Activated CD8-positive, alpha-beta T cell treated with anti-CD3 and anti-CD28 coated beads for 36 hours (primary cell): Measurements from ENCODE around the gene RXRA. TPM values are rescaled to one million over a fixed set of nuclear protein-coding genes. Genes with fewer than 3 reads are reported as not detected.

ENCODE experiments used
- ATAC-seq: fragments of 200-7000 bp; cut with Tn5 transposase; one replicate; pipeline ENCODE4 v1.10.0; 2021; ENCODE audit warnings: mild to moderate bottlenecking, moderate library complexity
- CTCF ChIA-PET: fragments of 350-600 bp; sonication (Branson Sonifier 250); formaldehyde crosslinking; loops from one replicate; lab custom pipeline; 2021; ENCODE audit warnings: antibody characterized with exemption; lab: Charles Lee
- POLR2A ChIA-PET: fragments of 350-600 bp; sonication (Branson Sonifier 250); formaldehyde crosslinking; loops from one replicate; lab custom pipeline; 2021; ENCODE audit warnings: antibody characterized with exemption; lab: Charles Lee
- DNase-seq: peaks from one replicate; pipeline ENCODE4 v3.0.0-alpha.2; 2020
- H3K27ac Mint-ChIP-seq: one replicate; pipeline ENCODE4 v1.8.0; 2021; ENCODE audit warnings: mild to moderate bottlenecking, mixed read lengths
- H3K27me3 Mint-ChIP-seq: one replicate; pipeline ENCODE4 v1.8.0; 2021; ENCODE audit warnings: mixed read lengths
- H3K36me3 Mint-ChIP-seq: one replicate; pipeline ENCODE4 v1.8.0; 2021; ENCODE audit warnings: low read depth, mixed read lengths
- H3K4me1 Mint-ChIP-seq: one replicate; pipeline ENCODE4 v1.8.0; 2021; ENCODE audit warnings: low read depth, mixed read lengths
- H3K4me3 Mint-ChIP-seq: one replicate; pipeline ENCODE4 v1.8.0; 2021; ENCODE audit warnings: mild to moderate bottlenecking, moderate library complexity, mixed read lengths
- H3K9me3 Mint-ChIP-seq: one replicate; pipeline ENCODE4 v1.8.0; 2021; ENCODE audit warnings: mixed read lengths
- CTCF ChIP-seq: fragments of 200-600 bp; IDR thresholded peaks from one replicate; pipeline ENCODE4 v1.8.0; 2022; ENCODE audit warnings: antibody characterized with exemption, mild to moderate bottlenecking
- intact Hi-C: fragments of 100-400 bp; cut with micrococcal nuclease; formaldehyde crosslinking; loops from one replicate; pipeline ENCODE4 v1.10.0; 2022
- total RNA-seq, 2 experiments: library from RNA; stranded (reverse); gene quantifications; one replicate each; pipeline ENCODE4 v1.2.3, GENCODE V29; 2021

RXRA gene
- total RNA-seq, 2 experiments from 2014 or later: 23.2 to 23.8 TPM

DNA sequence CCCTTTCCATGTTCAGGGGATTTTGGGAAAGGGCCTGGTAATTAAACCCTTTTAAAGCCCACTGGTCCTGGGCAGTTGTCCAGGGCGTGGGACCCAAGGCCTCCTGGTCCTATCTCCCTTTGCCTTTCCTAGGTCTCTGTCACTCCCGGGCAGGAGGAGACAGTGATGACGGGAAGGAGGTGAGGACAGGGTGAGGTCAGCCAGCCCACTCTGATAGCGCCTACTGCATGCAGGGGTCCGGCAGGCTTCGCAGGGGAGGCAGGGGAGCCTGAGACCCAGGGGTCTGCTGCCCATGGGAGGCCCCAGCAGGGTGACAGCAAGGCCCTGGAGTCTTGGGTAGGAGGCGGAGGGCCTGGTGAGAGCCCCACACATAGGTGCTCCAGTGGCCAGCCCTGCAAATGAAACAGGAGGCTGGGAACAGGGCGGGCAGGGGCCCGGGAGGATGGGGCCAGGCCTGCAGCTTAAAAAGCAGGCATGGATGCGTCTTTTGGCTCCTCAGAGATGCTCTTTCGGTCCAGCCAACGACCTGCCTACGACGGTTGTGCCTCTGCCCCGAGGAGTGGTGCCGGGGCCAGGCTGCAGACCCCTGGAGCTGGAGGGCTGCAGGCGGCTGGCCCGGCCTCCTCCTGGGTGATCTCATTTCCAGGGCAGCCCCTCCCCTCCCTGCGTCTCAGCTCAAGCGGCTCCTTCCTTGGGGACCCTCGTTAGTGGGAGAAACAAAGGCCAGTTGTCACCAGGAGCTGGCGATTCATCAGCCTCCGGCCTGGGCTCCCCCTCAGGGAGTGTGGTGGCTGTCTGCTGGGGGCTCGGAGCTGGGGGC lies 6.7 kb upstream of the RXRA start:
- intact Hi-C loops: no loop called here
- H3K36me3 Mint-ChIP-seq: no peaks in the 10 kb centered on the region
- no peak overlapping the region for H3K27ac Mint-ChIP-seq
- TF ChIP-seq CTCF: no peak
- DNase-seq: no peak
- CTCF ChIA-PET: no interaction called here
- POLR2A ChIA-PET: no interaction called here
- ATAC-seq: no peak
- H3K4me1 Mint-ChIP-seq: peaks cover 1% of the 10 kb centered on the region
- H3K9me3 Mint-ChIP-seq: no peaks in the 10 kb centered on the region
- no peak overlapping the region for H3K4me3 Mint-ChIP-seq
- peaks cover under 1% of the 10 kb centered on the region for H3K27me3 Mint-ChIP-seq

DNA sequence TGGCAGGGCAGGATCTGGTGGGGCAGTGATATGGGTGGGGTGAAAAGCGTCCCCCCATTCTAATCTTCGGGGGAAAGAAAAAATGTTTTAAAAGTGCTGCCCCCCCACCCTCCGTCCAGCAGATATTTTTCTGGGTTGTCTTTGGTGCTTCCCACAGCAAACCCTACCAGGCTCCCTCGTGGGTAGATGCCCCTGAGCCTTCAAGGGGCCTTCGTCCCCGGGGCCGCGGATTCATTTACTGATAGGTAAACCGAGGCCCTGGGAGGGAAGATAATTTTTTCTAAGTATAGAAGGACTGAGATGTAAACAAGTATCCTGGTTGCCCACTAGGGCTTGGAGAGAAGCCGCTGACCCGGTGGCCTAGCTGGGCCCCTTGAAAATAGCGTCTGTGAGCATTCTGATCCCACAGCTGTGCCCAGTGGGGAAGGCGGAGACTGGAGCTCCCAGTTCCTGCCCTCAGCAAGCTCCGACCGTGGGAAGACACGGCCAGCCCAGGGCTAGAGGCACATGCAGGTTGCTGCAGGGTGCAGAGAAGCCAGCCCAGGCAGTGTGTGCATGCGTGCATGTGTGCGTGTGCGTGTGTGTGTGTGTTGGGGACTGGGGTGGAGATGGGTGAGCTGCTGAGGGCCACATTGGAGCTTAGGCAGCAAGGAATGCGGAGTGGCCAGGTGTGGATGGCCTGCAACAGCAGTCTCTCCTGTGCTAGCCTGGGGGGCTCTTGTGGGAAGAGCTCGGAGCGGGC lies 6.0 kb upstream of the RXRA start:
- CTCF ChIA-PET: no interaction called here
- Mint-ChIP-seq H3K27me3 (peaks cover 3% of the 10 kb centered on the region), H3K27ac (no peak overlapping the region), H3K4me3 (no peak overlapping the region), H3K36me3 (no peaks in the 10 kb centered on the region), H3K4me1 (peaks cover 4% of the 10 kb centered on the region), H3K9me3 (no peaks in the 10 kb centered on the region)
- ATAC-seq (no peak), DNase-seq (no peak)
- intact Hi-C loops: no loop called here
- POLR2A ChIA-PET: no interaction called here
- no peak for TF ChIP-seq CTCF

DNA sequence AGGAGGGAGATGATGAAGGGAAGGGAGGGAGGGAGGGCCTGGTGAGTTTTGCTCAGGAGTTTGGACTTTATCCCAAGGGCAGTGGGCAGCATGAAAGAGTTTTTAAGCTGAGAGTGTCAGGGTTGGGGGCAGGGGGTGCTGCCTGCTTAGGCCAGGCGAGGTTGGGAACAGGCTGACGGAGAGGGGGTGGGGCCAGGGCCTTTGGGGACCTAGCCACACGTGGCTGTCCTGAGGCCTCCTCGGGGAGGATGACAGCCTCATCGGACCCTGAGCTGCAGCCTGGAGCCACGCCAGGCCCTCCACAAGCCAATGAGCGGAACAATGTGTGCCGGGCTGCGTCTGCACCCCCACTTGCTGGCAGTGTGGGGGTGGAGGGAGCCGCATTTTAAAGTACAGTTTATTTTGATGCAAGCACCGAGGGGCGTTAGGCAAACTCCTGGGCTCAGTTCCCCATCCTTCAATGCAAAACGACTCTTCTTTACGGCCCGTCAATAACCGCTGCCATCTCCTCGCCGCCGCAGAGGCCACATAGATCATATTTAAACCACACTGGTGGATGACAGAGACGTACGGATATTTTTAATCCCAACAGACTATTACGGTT lies 5.3 kb upstream of the RXRA start:
- Mint-ChIP-seq H3K27ac (no peak overlapping the region), H3K4me3 (no peak overlapping the region), H3K36me3 (no peaks in the 10 kb centered on the region), H3K9me3 (no peaks in the 10 kb centered on the region), H3K4me1 (peaks cover 4% of the 10 kb centered on the region), H3K27me3 (peaks cover 4% of the 10 kb centered on the region)
- no peak for DNase-seq
- POLR2A ChIA-PET: no interaction called here
- no peak for TF ChIP-seq CTCF
- ATAC-seq: no peak
- CTCF ChIA-PET: no interaction called here
- intact Hi-C loops: no loop called here

GRCh38 chr9:134321531-134321930 lies 4.7 kb upstream of the RXRA start:
- peaks cover 4% of the 10 kb centered on the region for H3K27me3 Mint-ChIP-seq
- intact Hi-C loops: no loop called here
- CTCF ChIA-PET: no interaction called here
- no peaks in the 10 kb centered on the region for H3K36me3 Mint-ChIP-seq
- DNase-seq (no peak), ATAC-seq (no peak)
- H3K9me3 Mint-ChIP-seq: no peaks in the 10 kb centered on the region
- TF ChIP-seq CTCF: no peak
- peaks cover 4% of the 10 kb centered on the region for H3K4me1 Mint-ChIP-seq
- H3K4me3 Mint-ChIP-seq: no peak overlapping the region
- no peak overlapping the region for H3K27ac Mint-ChIP-seq
- POLR2A ChIA-PET: no interaction called here
